GM12873 (cell line): ENCODE data around the gene OSBP.

Experiments used
- CTCF ChIP-seq: IDR thresholded peaks from 2 replicates; pipeline ENCODE4 v1.5.1; 2012; ENCODE audit warnings: low read depth, mild to moderate bottlenecking, moderate library complexity, low read length, control low read depth; ENCODE audit not compliant: insufficient read depth; ENCODE audit errors: missing control alignments

Gene OSBP

GRCh38 chr11:59615637-59616395 is at the start of gene OSBP:
Gene OSBP (minus strand): TSS chr11:59615774. CDS start chr11:59615664, 110 bp downstream.
- TF ChIP-seq CTCF = no peak

GRCh38 chr11:59660621-59661020 is 45.0 kb upstream of the OSBP start:
- no peak for TF ChIP-seq CTCF

- TF ChIP-seq CTCF = no peak
Observed at GRCh38 chr11:59659981-59660380, 44.4 kb upstream of the OSBP start.

- no peak for TF ChIP-seq CTCF
Observed at GRCh38 chr11:59658036-59658435, 42.5 kb upstream of the OSBP start.

- no peak for TF ChIP-seq CTCF
Observed at GRCh38 chr11:59654893-59655292, 39.3 kb upstream of the OSBP start.

- no peak for TF ChIP-seq CTCF
Observed at GRCh38 chr11:59647245-59647980, 31.8 kb upstream of the OSBP start.

- no peak for TF ChIP-seq CTCF
Observed at GRCh38 chr11:59644528-59644927, 29.0 kb upstream of the OSBP start.
